ENCODE results near the gene LOXHD1. TPM values are rescaled to one million over a fixed set of nuclear protein-coding genes. Genes with fewer than 3 reads are reported as not detected.

The LOXHD1 gene
- total and polyA plus RNA-seq, 2 donors from 2014 or later, result 0.25 TPM; not detected in 1

DNA sequence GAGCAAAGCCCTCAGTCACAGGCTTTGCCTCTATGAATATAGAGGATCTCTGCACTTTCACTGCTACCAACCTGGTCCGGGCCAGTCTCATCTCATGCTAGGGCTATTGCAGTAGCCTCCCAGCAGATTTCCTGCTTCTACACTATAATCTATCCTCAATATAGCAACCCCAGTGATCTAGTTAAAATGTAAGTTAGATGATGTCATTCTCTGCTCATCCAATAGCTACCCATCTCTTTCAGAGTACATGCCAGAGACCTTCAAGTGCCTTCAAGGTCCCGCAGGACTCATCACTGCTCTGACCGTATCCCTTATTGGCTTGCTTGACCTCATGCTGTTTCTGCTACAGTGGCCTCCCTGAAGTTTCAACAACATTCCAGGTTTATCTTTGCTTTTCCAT lies 186.3 kb downstream of the LOXHD1 start:
- intact Hi-C loops (cut with DNase I), result no loop called here
- FAIRE-seq, result no peak
- TF ChIP-seq, protein P1, sequence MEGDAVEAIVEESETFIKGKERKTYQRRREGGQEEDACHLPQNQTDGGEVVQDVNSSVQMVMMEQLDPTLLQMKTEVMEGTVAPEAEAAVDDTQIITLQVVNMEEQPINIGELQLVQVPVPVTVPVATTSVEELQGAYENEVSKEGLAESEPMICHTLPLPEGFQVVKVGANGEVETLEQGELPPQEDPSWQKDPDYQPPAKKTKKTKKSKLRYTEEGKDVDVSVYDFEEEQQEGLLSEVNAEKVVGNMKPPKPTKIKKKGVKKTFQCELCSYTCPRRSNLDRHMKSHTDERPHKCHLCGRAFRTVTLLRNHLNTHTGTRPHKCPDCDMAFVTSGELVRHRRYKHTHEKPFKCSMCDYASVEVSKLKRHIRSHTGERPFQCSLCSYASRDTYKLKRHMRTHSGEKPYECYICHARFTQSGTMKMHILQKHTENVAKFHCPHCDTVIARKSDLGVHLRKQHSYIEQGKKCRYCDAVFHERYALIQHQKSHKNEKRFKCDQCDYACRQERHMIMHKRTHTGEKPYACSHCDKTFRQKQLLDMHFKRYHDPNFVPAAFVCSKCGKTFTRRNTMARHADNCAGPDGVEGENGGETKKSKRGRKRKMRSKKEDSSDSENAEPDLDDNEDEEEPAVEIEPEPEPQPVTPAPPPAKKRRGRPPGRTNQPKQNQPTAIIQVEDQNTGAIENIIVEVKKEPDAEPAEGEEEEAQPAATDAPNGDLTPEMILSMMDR (IDR thresholded peaks at IDR 0.05; ENCODE audit: borderline replicate concordance, extremely low read depth, insufficient read depth), result no peak
- Histone ChIP-seq H3K27ac (ENCODE audit: low read depth in 2 of 2, low read length in 2 of 2) (no peak overlapping the region), H3K27me3 (ENCODE audit: control insufficient read depth, insufficient read depth, low read length) (no peaks in the 10 kb centered on the region), H3K36me3 (ENCODE audit: control insufficient read depth in 2 of 3, insufficient read depth in 3 of 3, low read length in 3 of 3) (no peaks in the 10 kb centered on the region), H3K4me3 (ENCODE audit: low read length in 3 of 3) (no peak overlapping the region), H3K9ac (ENCODE audit: low read length in 3 of 3) (no peak overlapping the region), H3K4me1 (ENCODE audit: control insufficient read depth in 2 of 3, insufficient read depth in 2 of 3, low read depth in 1 of 3, low read length in 3 of 3) (no peaks in the 10 kb centered on the region), H3K9me3 (ENCODE audit: control insufficient read depth in 2 of 3, insufficient read depth in 1 of 3, low read length in 3 of 3) (no peaks in the 10 kb centered on the region)
- no peak for DNase-seq

DNA sequence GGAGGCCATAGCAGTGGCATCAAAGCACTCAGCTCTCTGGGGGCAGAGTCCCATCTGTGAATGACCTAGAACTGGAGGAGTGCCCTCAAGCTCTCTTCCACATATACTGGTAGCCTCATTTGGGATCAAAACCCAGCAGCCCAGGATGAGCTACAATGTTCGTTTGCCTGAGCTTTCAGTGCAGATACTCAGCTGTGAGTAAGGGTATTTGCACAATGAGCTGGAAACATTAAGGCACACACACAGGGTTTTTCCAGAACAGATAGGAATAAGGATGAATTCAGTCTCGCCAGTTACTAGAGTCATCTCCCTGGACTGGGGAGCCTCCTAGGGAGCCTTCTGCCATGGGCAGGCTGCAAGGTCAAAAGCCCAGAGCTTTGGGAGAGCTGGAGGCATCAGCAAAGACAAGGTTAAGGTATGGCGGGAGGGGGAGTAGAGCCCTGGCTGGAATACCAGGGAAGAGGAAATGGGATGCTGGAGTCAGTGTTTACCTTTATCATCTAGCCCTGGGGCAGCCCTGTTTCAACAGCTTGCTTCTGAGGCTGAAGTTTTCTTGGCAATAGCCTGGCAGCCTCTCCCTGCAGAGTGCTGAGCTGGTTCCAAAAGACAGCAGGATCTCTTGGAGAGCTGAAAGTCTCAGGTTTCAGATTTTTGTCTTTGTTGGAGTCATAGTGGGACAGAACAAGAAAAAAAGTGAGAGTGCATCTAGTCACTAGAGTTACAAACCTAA lies 187.7 kb downstream of the LOXHD1 start:
- no peaks in the 10 kb centered on the region for H3K27me3 ChIP-seq (ENCODE audit: control insufficient read depth, insufficient read depth, low read length)
- TF ChIP-seq, protein P1 (IDR thresholded peaks at IDR 0.05; ENCODE audit: borderline replicate concordance, extremely low read depth, insufficient read depth), result no peak
- intact Hi-C loops (cut with DNase I), result no loop called here
- H3K4me3 ChIP-seq (ENCODE audit: low read length in 3 of 3), result no peak overlapping the region
- H3K9ac ChIP-seq (ENCODE audit: low read length in 3 of 3), result no peak overlapping the region
- FAIRE-seq (no peak), DNase-seq (no peak)
- no peaks in the 10 kb centered on the region for H3K4me1 ChIP-seq (ENCODE audit: control insufficient read depth in 2 of 3, insufficient read depth in 2 of 3, low read depth in 1 of 3, low read length in 3 of 3)
- no peaks in the 10 kb centered on the region for H3K36me3 ChIP-seq (ENCODE audit: control insufficient read depth in 2 of 3, insufficient read depth in 3 of 3, low read length in 3 of 3)
- no peak overlapping the region for H3K27ac ChIP-seq (ENCODE audit: low read depth in 2 of 2, low read length in 2 of 2)
- no peaks in the 10 kb centered on the region for H3K9me3 ChIP-seq (ENCODE audit: control insufficient read depth in 2 of 3, insufficient read depth in 1 of 3, low read length in 3 of 3)

DNA sequence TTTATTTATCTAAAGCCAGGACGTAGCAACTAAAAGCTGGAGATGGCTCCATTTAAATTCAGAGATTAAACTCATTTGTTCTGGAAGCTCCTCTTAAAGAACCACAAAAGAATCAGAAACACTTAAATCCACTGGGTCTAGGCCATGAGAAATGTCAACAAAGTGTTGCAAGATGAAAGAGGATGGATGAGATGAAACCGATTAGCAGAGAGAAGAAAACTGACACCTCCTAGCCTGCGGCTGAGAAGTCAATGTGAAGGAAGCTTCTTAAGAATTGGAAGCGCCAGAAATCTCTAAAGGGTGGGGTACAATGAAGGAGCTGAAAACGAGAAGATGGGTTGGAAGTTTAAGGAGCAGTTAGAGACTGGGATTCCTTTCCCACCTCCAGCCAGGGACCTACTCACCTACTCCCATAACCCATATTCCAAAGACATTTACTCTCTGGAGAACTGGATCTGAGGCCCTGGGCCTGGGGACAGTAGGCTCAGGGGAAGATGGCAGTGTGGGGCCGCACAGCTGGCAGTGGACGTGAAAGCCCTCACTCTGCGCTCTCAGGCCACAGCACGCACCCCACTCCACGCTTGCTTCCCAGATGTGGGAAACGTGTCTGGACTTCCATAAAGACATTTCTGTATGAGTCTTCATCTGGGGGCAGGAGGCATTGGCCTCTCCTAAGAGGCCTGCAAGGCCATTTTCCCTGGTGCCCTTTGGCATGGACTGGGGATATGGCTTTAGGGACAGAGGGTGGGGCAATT lies 188.4 kb downstream of the LOXHD1 start:
- intact Hi-C loops (cut with DNase I), result no loop called here
- H3K9me3 ChIP-seq (ENCODE audit: control insufficient read depth in 2 of 3, insufficient read depth in 1 of 3, low read length in 3 of 3), result no peaks in the 10 kb centered on the region
- no peaks in the 10 kb centered on the region for H3K27me3 ChIP-seq (ENCODE audit: control insufficient read depth, insufficient read depth, low read length)
- H3K4me1 ChIP-seq (ENCODE audit: control insufficient read depth in 2 of 3, insufficient read depth in 2 of 3, low read depth in 1 of 3, low read length in 3 of 3), result no peaks in the 10 kb centered on the region
- TF ChIP-seq, protein P1 (IDR thresholded peaks at IDR 0.05; ENCODE audit: borderline replicate concordance, extremely low read depth, insufficient read depth), result no peak
- FAIRE-seq (no peak), DNase-seq (no peak)
- H3K27ac ChIP-seq (ENCODE audit: low read depth in 2 of 2, low read length in 2 of 2), result no peak overlapping the region
- H3K4me3 ChIP-seq (ENCODE audit: low read length in 3 of 3), result no peak overlapping the region
- H3K9ac ChIP-seq (ENCODE audit: low read length in 3 of 3), result no peak overlapping the region
- H3K36me3 ChIP-seq (ENCODE audit: control insufficient read depth in 2 of 3, insufficient read depth in 3 of 3, low read length in 3 of 3), result no peaks in the 10 kb centered on the region
